ENCODE results near the gene FOXD1. TPM values are rescaled to one million over a fixed set of nuclear protein-coding genes. Genes with fewer than 3 reads are reported as not detected.

Gene FOXD1
- total and polyA plus RNA-seq, 2 of the 8 experiments (the other 6 are each of a cell fraction or from before 2014, with no cell fraction given) = 0.11 to 1.1 TPM

DNA sequence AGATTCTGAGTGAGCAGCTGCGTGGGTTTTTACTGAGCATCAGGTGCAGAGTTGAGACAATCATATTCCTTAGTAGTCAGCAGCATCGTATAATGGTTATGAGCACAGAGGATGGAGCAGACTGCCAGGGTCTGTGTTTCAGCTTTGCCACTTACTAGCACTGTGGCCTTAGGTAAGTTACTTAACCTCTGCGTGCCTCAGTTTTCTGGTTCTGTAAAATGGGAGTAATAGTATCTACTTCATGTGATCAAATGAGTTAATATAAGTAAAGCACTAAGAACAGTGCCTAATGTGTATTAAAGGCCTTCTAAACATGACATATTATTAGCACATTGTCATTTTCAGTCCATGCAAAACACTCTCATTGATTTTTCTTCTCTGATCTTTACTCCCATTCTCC lies 44.8 kb upstream of the FOXD1 start:
- H3K79me1 ChIP-seq (ENCODE audit: low read depth, low read length) = no peaks in the 10 kb centered on the region
- H4K91ac ChIP-seq (replicated peaks; ENCODE audit: insufficient read length, low read length) = no peak overlapping the region
- ChIA-PET CTCF (ENCODE audit: partially characterized antibody) (interaction anchor here (0.8 to 2.0 kb wide), 3 partner anchors 40 to 42 kb away, joined by 3 to 5 read pairs (median 3); no protein-coding TSS in a partner anchor), POLR2A (ENCODE audit: partially characterized antibody) (interaction anchor here (0.8 to 1.3 kb wide), 3 partner anchors 10 to 29 kb away, joined by 3 read pairs; no protein-coding TSS in a partner anchor)
- H3K79me2 ChIP-seq (ENCODE audit: control insufficient read depth in 1 of 2, insufficient read depth in 2 of 2, low read length in 2 of 2) = peaks cover under 1 to 12% of the 10 kb centered on the region in 2 experiments; a peak in 3 of 4 replicates
- no peak overlapping the region for H3K18ac ChIP-seq (ENCODE audit: extremely low read depth, low read length)
- H3K23me2 ChIP-seq (ENCODE audit: low read depth, low read length) = peaks cover 5% of the 10 kb centered on the region; the same call in 1 of the 2 replicates
- WGBS, 2 experiments (ENCODE audit: extremely low coverage in 1 of 2, insufficient coverage in 1 of 2, insufficient read length in 1 of 2, insufficient replicate concordance in 2 of 2, low coverage in 1 of 2, low lambda C conversion rate in 2 of 2, missing lambda C conversion rate in 1 of 2) = 86% methylated on average over 3 of the region's 3 CpGs; no CpG with 5 or more reads in 1 of the 2 experiments
- no peaks in the 10 kb centered on the region for H3K36me3 ChIP-seq (ENCODE audit: control insufficient read depth in 2 of 4, insufficient read depth in 4 of 4, low read length in 3 of 4)
- no peak overlapping the region for H3K9ac ChIP-seq (replicated peaks in 1 of 4; ENCODE audit: extremely low read depth in 1 of 4, low read depth in 3 of 4, low read length in 3 of 4)
- H3K56ac ChIP-seq (replicated peaks; ENCODE audit: insufficient read length, low read depth, low read length) = no peak overlapping the region
- no peak overlapping the region for H4K8ac ChIP-seq (ENCODE audit: extremely low read depth, insufficient read depth, low read length)
- H2AK5ac ChIP-seq (ENCODE audit: low read depth, low read length) = 0 out of 2 replicates have a peak overlapping the region, but pooled peaks have one; percentile 3
- no peak overlapping the region for H2BK20ac ChIP-seq (ENCODE audit: low read length)
- H4K5ac ChIP-seq (ENCODE audit: insufficient read length, low read depth, low read length) = no peak overlapping the region
- no peak for FAIRE-seq
- no peak overlapping the region for H3K4me2 ChIP-seq (ENCODE audit: insufficient read depth in 1 of 2, low read depth in 2 of 2, low read length in 2 of 2)
- no peak overlapping the region for H3K23ac ChIP-seq (ENCODE audit: insufficient read length)
- H3K4me1 ChIP-seq (replicated peaks in 1 of 4; ENCODE audit: control insufficient read depth in 3 of 4, insufficient read depth in 4 of 4, low read length in 3 of 4) = peaks cover 3 to 14% (median 7%) of the 10 kb centered on the region in 4 experiments
- H3K14ac ChIP-seq (ENCODE audit: insufficient read length) = no peak overlapping the region
- H2AFZ ChIP-seq (ENCODE audit: low read length) = no peak overlapping the region
- H2BK120ac ChIP-seq (replicated peaks; ENCODE audit: low read depth, low read length) = no peak overlapping the region
- no peaks in the 10 kb centered on the region for H3K9me3 ChIP-seq (ENCODE audit: insufficient read depth in 2 of 2, low read depth in 1 of 2, low read length in 1 of 2)
- no peak overlapping the region for H3K4me3 ChIP-seq (ENCODE audit: extremely low read depth in 1 of 4, insufficient read depth in 2 of 4, low read depth in 3 of 4, low read length in 4 of 4)
- H3K27ac ChIP-seq (ENCODE audit: low read depth, low read length) = no peak overlapping the region
- H4K20me1 ChIP-seq (replicated peaks in 1 of 2; ENCODE audit: control insufficient read depth in 1 of 2, insufficient read depth in 2 of 2, low read length in 2 of 2) = no peaks in the 10 kb centered on the region
- no peak overlapping the region for H2BK15ac ChIP-seq (ENCODE audit: low read length)
- H3K4ac ChIP-seq (replicated peaks; ENCODE audit: insufficient read length, low read depth, low read length) = no peak overlapping the region
- no peak overlapping the region for H2BK5ac ChIP-seq (ENCODE audit: low read depth, low read length)
- no peak overlapping the region; the same call in 1 of the 2 replicates for H2BK12ac ChIP-seq (ENCODE audit: low read depth, low read length)
- no peak for DNase-seq (ENCODE audit: low read depth in 1 of 2, low spot score in 2 of 2)
- no peaks in the 10 kb centered on the region for H3K27me3 ChIP-seq (replicated peaks in 1 of 4; ENCODE audit: control insufficient read depth in 3 of 4, extremely low read depth in 1 of 4, insufficient read depth in 3 of 4, low read length in 3 of 4)
- TF ChIP-seq, protein P1, sequence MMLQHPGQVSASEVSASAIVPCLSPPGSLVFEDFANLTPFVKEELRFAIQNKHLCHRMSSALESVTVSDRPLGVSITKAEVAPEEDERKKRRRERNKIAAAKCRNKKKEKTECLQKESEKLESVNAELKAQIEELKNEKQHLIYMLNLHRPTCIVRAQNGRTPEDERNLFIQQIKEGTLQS (IDR thresholded peaks at IDR 0.05; ENCODE audit: insufficient read depth, low read depth, low read length) = no peak
- TF ChIP-seq, protein P2, sequence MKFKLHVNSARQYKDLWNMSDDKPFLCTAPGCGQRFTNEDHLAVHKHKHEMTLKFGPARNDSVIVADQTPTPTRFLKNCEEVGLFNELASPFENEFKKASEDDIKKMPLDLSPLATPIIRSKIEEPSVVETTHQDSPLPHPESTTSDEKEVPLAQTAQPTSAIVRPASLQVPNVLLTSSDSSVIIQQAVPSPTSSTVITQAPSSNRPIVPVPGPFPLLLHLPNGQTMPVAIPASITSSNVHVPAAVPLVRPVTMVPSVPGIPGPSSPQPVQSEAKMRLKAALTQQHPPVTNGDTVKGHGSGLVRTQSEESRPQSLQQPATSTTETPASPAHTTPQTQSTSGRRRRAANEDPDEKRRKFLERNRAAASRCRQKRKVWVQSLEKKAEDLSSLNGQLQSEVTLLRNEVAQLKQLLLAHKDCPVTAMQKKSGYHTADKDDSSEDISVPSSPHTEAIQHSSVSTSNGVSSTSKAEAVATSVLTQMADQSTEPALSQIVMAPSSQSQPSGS (IDR thresholded peaks at IDR 0.05; ENCODE audit: low read length) = no peak
- TF ChIP-seq HDAC2 (IDR thresholded peaks at IDR 0.05; ENCODE audit: borderline replicate concordance in 1 of 2, low read depth in 2 of 2, low read length in 2 of 2) = peak in 1 of 2 experiments; percentile 61; a peak in 1 of 4 replicates
- TF ChIP-seq PHF8 (conservative IDR thresholded peaks at IDR 0.05; ENCODE audit: low read depth, low read length) = no peak
- TF ChIP-seq, protein P3, sequence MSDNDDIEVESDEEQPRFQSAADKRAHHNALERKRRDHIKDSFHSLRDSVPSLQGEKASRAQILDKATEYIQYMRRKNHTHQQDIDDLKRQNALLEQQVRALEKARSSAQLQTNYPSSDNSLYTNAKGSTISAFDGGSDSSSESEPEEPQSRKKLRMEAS (IDR thresholded peaks at IDR 0.05) = no peak
- TF ChIP-seq RAD21 (IDR thresholded peaks at IDR 0.05 in 1 of 2, conservative IDR thresholded peaks at IDR 0.05 in 1 of 2; ENCODE audit: low read depth in 2 of 2, low read length in 2 of 2) = no peak
- TF ChIP-seq RNF2 (IDR thresholded peaks at IDR 0.05; ENCODE audit: borderline replicate concordance, low read depth, low read length, missing control alignments, poor library complexity, severe bottlenecking) = no peak
- no peak for TF ChIP-seq GTF2F1 (IDR thresholded peaks at IDR 0.05; ENCODE audit: borderline replicate concordance, low read depth, low read length)
- no peak for TF ChIP-seq CREB1 (IDR thresholded peaks at IDR 0.05)

Measured in H1 (cell line).